K562 (cell line): ENCODE measurements around the gene OR13J1. TPM values are rescaled to one million over a fixed set of nuclear protein-coding genes. Genes with fewer than 3 reads are reported as not detected.
A peak's percentile ranks its signal among the peaks of the same experiment; 100 is the strongest.

Experiments
- ATAC-seq: fragments of 200-7000 bp; cut with Tn5 transposase; 3 replicates; pipeline ENCODE4 v1.9.1; 2020; ENCODE audit warnings: moderate library complexity
- BruUV-seq: library from RNA; stranded (reverse); fragments of 400-500 nt; replicated peaks from 2 replicates; lab custom pipeline; 2021; lab: Mats Ljungman, UMichigan
- CTCF ChIA-PET: fragments of 300-600 bp; formaldehyde crosslinking; extraction: SDS; loops from one replicate; lab custom pipeline; 2021; ENCODE audit warnings: low intra/inter-chr PET ratio; lab: Yijun Ruan, JAX
- POLR2A ChIA-PET: fragments of 300-600, 350-650 bp; sonication (Branson Sonifier 250); formaldehyde crosslinking; extraction: SDS; loops from one replicate; lab custom pipeline; 2021; ENCODE audit warnings: antibody characterized with exemption, inconsistent platforms; lab: Yijun Ruan, JAX
- DNase-seq, 4 experiments: peaks; one replicate each; pipeline versions ENCODE4 v3.0.0 to v3.0.0-alpha.2; 2011 to 2018; ENCODE audit warnings: low spot score in 3 of 4, mixed read lengths in 3 of 4; ENCODE audit errors: extremely low read depth in 1 of 4
- FAIRE-seq: peaks from 2 replicates; lab custom pipeline; 2011; peaks lifted over from hg19 to GRCh38; lab: Jason Lieb, UNC
- H2AFZ ChIP-seq: 2 replicates; pipeline ENCODE4 v1.6.0; 2011; ENCODE audit warnings: low read depth, low read length, control low read depth, inconsistent platforms
- H3K27ac ChIP-seq: fragments of 200-600 bp; 3 replicates; pipeline ENCODE4 v1.8.0; 2011; ENCODE audit warnings: low read depth, mild to moderate bottlenecking, control low read depth, inconsistent platforms, low read length, moderate library complexity, mixed read lengths; ENCODE audit errors: extremely low read depth
- H3K27me3 ChIP-seq, 2 experiments: fragments of 300-600 bp in 1 of 2; 2 replicates in 1 of 2; 3 replicates in 1 of 2; pipeline versions ENCODE4 v1.6.0 to v1.8.0; 2011; ENCODE audit warnings: inconsistent platforms in 2 of 2, low read length in 2 of 2, mild to moderate bottlenecking in 1 of 2, mixed read lengths in 1 of 2, moderate library complexity in 1 of 2; ENCODE audit not compliant: control insufficient read depth in 2 of 2, insufficient read depth in 2 of 2
- H3K36me3 ChIP-seq: fragments of 300-600 bp; 3 replicates; pipeline ENCODE4 v1.8.0; 2011; ENCODE audit warnings: mild to moderate bottlenecking, low read length, inconsistent platforms; ENCODE audit not compliant: control insufficient read depth, insufficient read depth
- H3K4me1 ChIP-seq, 2 experiments: fragments of 200-600 bp in 1 of 2; replicated peaks in 1 of 2; 2 replicates in 1 of 2; 3 replicates in 1 of 2; pipeline versions ENCODE4 v1.5.1 to v1.8.0; 2011; ENCODE audit warnings: inconsistent platforms in 2 of 2, low read length in 2 of 2, mild to moderate bottlenecking in 1 of 2, mixed read lengths in 1 of 2, moderate library complexity in 1 of 2; ENCODE audit not compliant: control insufficient read depth in 2 of 2, insufficient read depth in 2 of 2
- H3K4me2 ChIP-seq: 2 replicates; pipeline ENCODE4 v1.6.1; 2011; ENCODE audit warnings: low read length, control low read depth, inconsistent platforms, mixed read lengths; ENCODE audit not compliant: insufficient read depth
- H3K4me3 ChIP-seq: fragments of 200-600 bp; sonication (generic), shearing (Covaris generic); 2 replicates; pipeline ENCODE4 v1.5.1; 2016; ENCODE audit warnings: control low read depth, inconsistent platforms
- H3K79me2 ChIP-seq: fragments of 200-600 bp; 3 replicates; pipeline ENCODE4 v1.8.0; 2011; ENCODE audit warnings: low read length, inconsistent platforms; ENCODE audit not compliant: control insufficient read depth, insufficient read depth
- H3K9ac ChIP-seq, 2 experiments: 2 replicates each; pipeline versions ENCODE4 v1.6.0 to v1.6.1; 2011; ENCODE audit warnings: low read depth in 2 of 2, low read length in 2 of 2, control low read depth in 1 of 2, inconsistent platforms in 1 of 2, mild to moderate bottlenecking in 1 of 2, mixed read lengths in 1 of 2; ENCODE audit not compliant: insufficient read depth in 1 of 2
- H3K9me1 ChIP-seq: one replicate; pipeline ENCODE4 v1.6.0; 2011; ENCODE audit warnings: inconsistent platforms, mild to moderate bottlenecking, low read length, moderate library complexity; ENCODE audit not compliant: control insufficient read depth, insufficient read depth
- H3K9me3 ChIP-seq: replicated peaks from 2 replicates; pipeline ENCODE4 v1.5.1; 2011; ENCODE audit warnings: low read depth, low read length, inconsistent platforms; ENCODE audit not compliant: control insufficient read depth, insufficient read depth
- H4K20me1 ChIP-seq: replicated peaks from 2 replicates; pipeline ENCODE4 v1.6.1; 2011; ENCODE audit warnings: low read length, inconsistent platforms, mixed read lengths; ENCODE audit not compliant: control insufficient read depth, insufficient read depth
- E2F3 ChIP-seq: fragments of 250-450 bp; sonication (Bioruptor Pico); IDR thresholded peaks from 2 replicates; pipeline ENCODE4 v1.4.0; 2020; ENCODE audit warnings: mild to moderate bottlenecking
- HDGF ChIP-seq: fragments of 450-650 bp; IDR thresholded peaks from 2 replicates; pipeline ENCODE4 v1.6.1; 2016
- HMGN3 ChIP-seq: IDR thresholded peaks from 2 replicates; pipeline ENCODE4 v1.6.1; 2011; ENCODE audit warnings: borderline replicate concordance, low read depth, mild to moderate bottlenecking, mixed read lengths, low read length; ENCODE audit not compliant: insufficient read length; ENCODE audit errors: extremely low read depth
- MCM2 ChIP-seq: fragments of 450-650 bp; IDR thresholded peaks from 2 replicates; pipeline ENCODE4 v1.6.1; 2017; ENCODE audit warnings: low read depth, mild to moderate bottlenecking
- RCOR1 ChIP-seq, 2 experiments: IDR thresholded peaks; 2 replicates each; pipeline ENCODE4 v1.6.1; 2012; ENCODE audit warnings: low read depth in 2 of 2, low read length in 2 of 2, borderline replicate concordance in 1 of 2, improper control_type of control experiment in 1 of 2
- ZFP36 ChIP-seq: fragments of 150-350 bp; IDR thresholded peaks from 2 replicates; pipeline ENCODE4 v1.6.1; 2018; ENCODE audit warnings: low read length, low read depth; ENCODE audit not compliant: partially characterized antibody
- WGBS: fragments of 100-300 bp; shearing (Covaris generic); methylation state at CpG from one replicate; pipeline ENCODE4 v1.1.6; 2016; ENCODE audit warnings: low coverage, mixed read lengths; ENCODE audit not compliant: insufficient coverage; ENCODE audit errors: missing lambda C conversion rate; 5-methylcytosine and 5-hydroxymethylcytosine counted together
- in situ Hi-C: fragments of 300-500 bp; cut with MboI; formaldehyde crosslinking; loops from 4 replicates; pipeline ENCODE4 v1.15.0; 2018; ENCODE audit warnings: inconsistent platforms, mixed read lengths
- intact Hi-C: fragments of 100-400 bp; cut with micrococcal nuclease; formaldehyde crosslinking; loops from 2 replicates; pipeline ENCODE4 v1.14.2; 2022
- polyA plus RNA-seq, 8 experiments: library from polyadenylated mRNA; depleted of rRNA in 4 of 8; stranded (reverse) in 5 of 8; unstranded in 3 of 8; fragments of >200 nt; fragmentation: Nextera tagmentation in 2 of 8; fragmentation: Illumina TruSeq in 1 of 8; extraction: Ambion mirVana in 2 of 8; extraction: Trizol in 1 of 8; gene quantifications; 2 replicates each; pipeline versions ENCODE4 v1.2.1 to v1.2.3, GENCODE V29; 2011 to 2014; ENCODE audit warnings: inconsistent platforms in 1 of 8, missing spikeins in 1 of 8
- total RNA-seq, 7 experiments: library from RNA; depleted of rRNA in 6 of 7; stranded (reverse); fragments of >200 nt in 6 of 7; fragmentation: Illumina TruSeq in 2 of 7; extraction: Trizol in 2 of 7; gene quantifications; 2 replicates each; pipeline versions ENCODE4 v1.2.1 to v1.2.3, GENCODE V29; 2011 to 2021; ENCODE audit warnings: low replicate concordance in 1 of 7

Gene OR13J1
- total and polyA plus RNA-seq, 9 of the 15 experiments (the other 6 are each of a cell fraction or from before 2014, with no cell fraction given) = not detected

- in situ Hi-C loops (no loop called here), intact Hi-C loops (no loop called here)
- no peak for DNase-seq
- Histone ChIP-seq H3K36me3 (no peaks in the 10 kb centered on the region), H3K27me3 (peaks cover 0 to 24% of the 10 kb centered on the region in 2 experiments; a peak in 4 of 5 replicates), H3K9ac (no peak overlapping the region), H3K9me3 (no peaks in the 10 kb centered on the region), H3K79me2 (no peaks in the 10 kb centered on the region), H2AFZ (no peak overlapping the region), H3K4me1 (peaks cover 0 to 11% of the 10 kb centered on the region in 2 experiments; a peak in 2 of 5 replicates), H3K4me2 (no peak overlapping the region), H3K9me1 (no peaks in the 10 kb centered on the region), H4K20me1 (no peaks in the 10 kb centered on the region), H3K27ac (no peak overlapping the region), H3K4me3 (no peak overlapping the region)
- 28% methylated on average over 7 of the region's 7 CpGs for WGBS
- no TSS peak for BruUV-seq
- FAIRE-seq = no peak
- ChIA-PET CTCF (no interaction called here), POLR2A (interaction anchor here (0.5 to 0.9 kb wide), 2 partner anchors 12 to 13 kb away, joined by 3 read pairs; no protein-coding TSS in a partner anchor)
- no peak for ATAC-seq
- TF ChIP-seq RCOR1 (IDR thresholded peaks at IDR 0.05; ENCODE audit: borderline replicate concordance in 1 of 2, low read depth in 2 of 2, low read length in 2 of 2) (0 out of 4 replicates have a peak, but pooled peaks of 1 of the 2 experiments have one; percentile 44), MCM2 (no peak)
Measured at GRCh38 chr9:35844628-35845270, 25.5 kb downstream of the OR13J1 start.

GRCh38 chr9:35842795-35843194 is 27.4 kb downstream of the OR13J1 start:
- no TSS peak for BruUV-seq
- ChIA-PET CTCF (no interaction called here), POLR2A (interaction anchor here (0.5 to 1.0 kb wide), 2 partner anchors 8 to 1535 kb away, joined by 4 to 6 read pairs; no protein-coding TSS in a partner anchor)
- Histone ChIP-seq H3K4me2 (no peak overlapping the region), H3K9ac (no peak overlapping the region), H3K4me3 (no peak overlapping the region), H3K27ac (no peak overlapping the region), H3K4me1 (peaks cover 0 to 11% of the 10 kb centered on the region in 2 experiments; a peak in 2 of 5 replicates), H4K20me1 (no peaks in the 10 kb centered on the region), H3K9me3 (no peaks in the 10 kb centered on the region), H2AFZ (no peak overlapping the region), H3K27me3 (peaks cover 0 to 34% of the 10 kb centered on the region in 2 experiments; a peak in 4 of 5 replicates), H3K36me3 (no peaks in the 10 kb centered on the region), H3K9me1 (no peaks in the 10 kb centered on the region), H3K79me2 (no peaks in the 10 kb centered on the region)
- FAIRE-seq (no peak), ATAC-seq (no peak), DNase-seq (no peak)
- 16% methylated on average over 3 of the region's 3 CpGs for WGBS
- TF ChIP-seq HDGF = no peak
- peak; percentile 41 for TF ChIP-seq ZFP36
- no peak for TF ChIP-seq E2F3
- no peak for TF ChIP-seq HMGN3
- in situ Hi-C loops (no loop called here), intact Hi-C loops (no loop called here)
